H1 (cell line): ENCODE results near the gene DPP8. TPM values are rescaled to one million over a fixed set of nuclear protein-coding genes. Genes with fewer than 3 reads are reported as not detected.

Source experiments
- CHD7 ChIP-seq: fragments of 300-600 bp; sonication (generic); IDR thresholded peaks from 2 replicates; pipeline ENCODE4 v1.7.1; 2012; ENCODE audit warnings: low read length, moderate library complexity, mild to moderate bottlenecking, inconsistent platforms; ENCODE audit not compliant: insufficient replicate concordance
- EZH2 ChIP-seq: fragments of 200-600 bp; sonication (generic); IDR thresholded peaks from 2 replicates; pipeline ENCODE4 v1.7.1; 2012; ENCODE audit warnings: low read depth, mild to moderate bottlenecking, moderate library complexity, low read length, inconsistent platforms; ENCODE audit not compliant: severe bottlenecking
- MAFK ChIP-seq: IDR thresholded peaks from 2 replicates; pipeline ENCODE4 v1.6.1; 2012; ENCODE audit warnings: low read depth, mild to moderate bottlenecking, improper control_type of control experiment, low read length
- RXRA ChIP-seq: IDR thresholded peaks from 2 replicates; pipeline ENCODE4 v1.6.1; 2011; ENCODE audit warnings: low read depth, mild to moderate bottlenecking, low read length, moderate library complexity; ENCODE audit not compliant: insufficient read depth
- TAF1 ChIP-seq: IDR thresholded peaks from 2 replicates; pipeline ENCODE4 v1.6.1; 2011; ENCODE audit warnings: mild to moderate bottlenecking, low read depth, low read length
- polyA plus RNA-seq, 7 experiments: library from polyadenylated mRNA; depleted of rRNA in 3 of 7; stranded (reverse) in 5 of 7; unstranded in 2 of 7; fragments of >200 nt in 5 of 7; fragments of 200-250 nt in 2 of 7; gene quantifications; 1 replicate in 5 of 7; 2 replicates in 1 of 7; 4 replicates in 1 of 7; pipeline versions ENCODE4 v1.2.1 to v1.2.3, GENCODE V29; 2011 to 2013; ENCODE audit warnings: missing spikeins in 2 of 7, mixed read lengths in 2 of 7
- total RNA-seq: library from RNA; stranded (reverse); fragmentation: NEBNext Ultra II Directional; extraction: Animal tissue kit (Norgen Biotek cat#: 25700); gene quantifications from 2 replicates; pipeline ENCODE4 v1.2.1, GENCODE V29; 2021

The DPP8 gene
- total and polyA plus RNA-seq, 2 of the 8 experiments (the other 6 are each of a cell fraction or from before 2014, with no cell fraction given): 9.9 to 26.0 TPM

DNA sequence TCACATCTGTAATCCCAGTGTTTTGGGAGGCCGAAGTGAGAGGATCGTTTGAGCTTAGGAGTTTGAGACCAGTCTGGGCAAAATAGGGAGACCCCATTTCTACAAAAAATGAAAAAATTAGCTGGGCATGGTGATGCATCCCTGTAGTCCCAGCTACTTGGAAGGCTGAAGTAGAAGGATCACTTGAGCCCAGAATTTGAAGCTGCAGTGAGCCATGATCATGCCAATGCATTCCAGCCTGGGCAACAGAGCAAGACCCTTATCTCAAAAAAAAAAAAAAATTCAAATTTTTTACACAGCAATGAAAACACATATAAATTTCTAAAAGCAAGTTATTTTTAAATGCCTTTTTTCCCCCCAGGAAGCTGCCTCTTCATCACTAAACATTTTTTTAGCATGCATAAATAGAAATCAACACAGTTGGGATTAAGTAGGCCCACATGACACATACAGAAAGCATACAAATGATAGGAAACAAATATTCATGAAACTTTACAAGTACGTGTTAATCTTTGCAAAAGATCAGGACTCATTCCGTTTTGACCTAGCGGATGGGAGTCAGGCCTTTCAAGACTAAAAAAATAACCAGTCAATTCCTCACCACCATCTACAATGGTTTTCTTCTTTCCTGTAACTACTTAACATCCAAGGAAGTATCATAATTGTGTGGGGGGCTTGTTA is 49.1 kb downstream of the DPP8 start (continued):
- TF ChIP-seq CHD7 (no peak), TAF1 (no peak), RXRA (no peak), MAFK (no peak), EZH2 (no peak)
